SU-DHL-6 (cell line): ENCODE data around the gene NMT1.

Experiments
- H2AFZ ChIP-seq: fragments of 200-600 bp; sonication (generic); 2 replicates; pipeline ENCODE4 v1.6.1; 2014; ENCODE audit warnings: low read depth, mild to moderate bottlenecking, moderate library complexity, mixed read lengths, antibody characterized with exemption, low read length; ENCODE audit not compliant: severe bottlenecking
- H3F3A ChIP-seq: fragments of 200-600 bp; shearing (Covaris generic); 2 replicates; pipeline ENCODE4 v1.6.0; 2016; ENCODE audit warnings: antibody characterized with exemption, mild to moderate bottlenecking; ENCODE audit not compliant: insufficient read depth
- H3K27ac ChIP-seq: fragments of 200-600 bp; sonication (generic); 2 replicates; pipeline ENCODE4 v1.5.1; 2016; ENCODE audit warnings: low read depth, mild to moderate bottlenecking, low read length, moderate library complexity, mixed read lengths
- H3K27me3 ChIP-seq: fragments of 200-600 bp; sonication (generic), shearing (Covaris generic); 2 replicates; pipeline ENCODE4 v1.6.0; 2014; ENCODE audit warnings: mild to moderate bottlenecking, low read length
- H3K36me3 ChIP-seq: fragments of 200-600 bp; sonication (generic); 2 replicates; pipeline ENCODE4 v1.6.1; 2014; ENCODE audit warnings: mild to moderate bottlenecking, low read length, mixed read lengths
- H3K4me2 ChIP-seq: fragments of 300-600, 200-600 bp; shearing (Covaris generic), sonication (generic); 2 replicates; pipeline ENCODE4 v1.6.0; 2014; ENCODE audit warnings: low read length, low read depth, mild to moderate bottlenecking; ENCODE audit not compliant: poor library complexity, severe bottlenecking
- H3K4me3 ChIP-seq: fragments of 200-600 bp; sonication (generic); 2 replicates; pipeline ENCODE4 v1.5.1; 2014; ENCODE audit warnings: antibody characterized with exemption, low read length, mild to moderate bottlenecking, mixed read lengths; ENCODE audit not compliant: insufficient read depth, poor library complexity, severe bottlenecking
- H3K79me2 ChIP-seq: fragments of 200-600 bp; sonication (generic); 2 replicates; pipeline ENCODE4 v1.6.1; 2014; ENCODE audit warnings: mild to moderate bottlenecking, low read length, moderate library complexity; ENCODE audit not compliant: insufficient read depth
- H3K9ac ChIP-seq: fragments of 200-600 bp; sonication (generic); 2 replicates; pipeline ENCODE4 v1.7.0; 2014; ENCODE audit warnings: mild to moderate bottlenecking, low read length
- H3K9me2 ChIP-seq: fragments of 200-600 bp; sonication (generic); replicated peaks from 2 replicates; pipeline ENCODE4 v1.6.1; 2014; ENCODE audit warnings: low read length; ENCODE audit not compliant: insufficient read depth
- H3K9me3 ChIP-seq: fragments of 200-600 bp; sonication (generic); 2 replicates; pipeline ENCODE4 v1.6.1; 2014; ENCODE audit warnings: low read length, mixed read lengths; ENCODE audit not compliant: insufficient read depth
- H4K20me1 ChIP-seq: fragments of 200-600 bp; sonication (generic); 2 replicates; pipeline ENCODE4 v1.6.1; 2014; ENCODE audit warnings: low read depth, mild to moderate bottlenecking, antibody characterized with exemption, low read length, moderate library complexity, mixed read lengths
- EZH2phosphoT487 ChIP-seq: fragments of 200-600 bp; sonication (generic), shearing (Covaris generic); conservative IDR thresholded peaks from 2 replicates; pipeline ENCODE4 v1.6.1; 2018; ENCODE audit warnings: mild to moderate bottlenecking, antibody characterized with exemption, low read length, moderate library complexity, mixed read lengths
- TF ChIP-seq, protein P1 (sequence below): fragments of 200-600 bp; sonication (generic); IDR thresholded peaks from one replicate; pipeline ENCODE4 v1.5.1; 2017; ENCODE audit warnings: antibody characterized with exemption, mild to moderate bottlenecking, low read length, moderate library complexity; ENCODE audit not compliant: insufficient read depth, poor library complexity, severe bottlenecking

Gene NMT1

DNA sequence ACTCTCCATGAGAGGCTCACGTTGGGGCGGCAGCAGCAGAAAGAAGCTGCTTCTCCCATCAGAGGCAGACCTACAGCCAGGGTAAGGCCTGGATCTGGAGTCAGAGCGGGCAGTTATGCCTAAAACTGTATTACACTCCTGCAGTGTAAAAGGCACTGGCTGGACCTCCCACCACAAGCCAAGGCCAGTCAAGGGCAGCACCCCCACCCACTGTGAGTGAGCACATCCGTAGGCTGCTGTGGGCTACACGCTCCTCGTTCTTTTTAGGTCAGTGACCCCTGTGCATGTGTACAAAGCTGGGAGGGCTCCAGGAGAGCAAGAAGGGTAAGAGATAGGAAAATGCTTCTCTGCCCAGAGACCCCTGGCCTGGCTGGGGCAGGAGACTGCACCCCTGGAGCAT, 30.4 kb upstream of the NMT1 start:
- no peaks in the 10 kb centered on the region for H3K9me3 ChIP-seq
- H3K9me2 ChIP-seq = no peaks in the 10 kb centered on the region
- H3K4me3 ChIP-seq = no peak overlapping the region
- H3K27ac ChIP-seq = no peak overlapping the region
- H3K4me2 ChIP-seq = no peak overlapping the region
- no peaks in the 10 kb centered on the region for H3K36me3 ChIP-seq
- TF ChIP-seq EZH2phosphoT487 = no peak
- TF ChIP-seq, protein P1, sequence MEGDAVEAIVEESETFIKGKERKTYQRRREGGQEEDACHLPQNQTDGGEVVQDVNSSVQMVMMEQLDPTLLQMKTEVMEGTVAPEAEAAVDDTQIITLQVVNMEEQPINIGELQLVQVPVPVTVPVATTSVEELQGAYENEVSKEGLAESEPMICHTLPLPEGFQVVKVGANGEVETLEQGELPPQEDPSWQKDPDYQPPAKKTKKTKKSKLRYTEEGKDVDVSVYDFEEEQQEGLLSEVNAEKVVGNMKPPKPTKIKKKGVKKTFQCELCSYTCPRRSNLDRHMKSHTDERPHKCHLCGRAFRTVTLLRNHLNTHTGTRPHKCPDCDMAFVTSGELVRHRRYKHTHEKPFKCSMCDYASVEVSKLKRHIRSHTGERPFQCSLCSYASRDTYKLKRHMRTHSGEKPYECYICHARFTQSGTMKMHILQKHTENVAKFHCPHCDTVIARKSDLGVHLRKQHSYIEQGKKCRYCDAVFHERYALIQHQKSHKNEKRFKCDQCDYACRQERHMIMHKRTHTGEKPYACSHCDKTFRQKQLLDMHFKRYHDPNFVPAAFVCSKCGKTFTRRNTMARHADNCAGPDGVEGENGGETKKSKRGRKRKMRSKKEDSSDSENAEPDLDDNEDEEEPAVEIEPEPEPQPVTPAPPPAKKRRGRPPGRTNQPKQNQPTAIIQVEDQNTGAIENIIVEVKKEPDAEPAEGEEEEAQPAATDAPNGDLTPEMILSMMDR = no peak
- H3F3A ChIP-seq = no peaks in the 10 kb centered on the region
- no peak overlapping the region for H2AFZ ChIP-seq
- no peak overlapping the region for H3K9ac ChIP-seq
- no peaks in the 10 kb centered on the region for H3K79me2 ChIP-seq
- H3K27me3 ChIP-seq = no peaks in the 10 kb centered on the region
- H4K20me1 ChIP-seq = no peaks in the 10 kb centered on the region

DNA sequence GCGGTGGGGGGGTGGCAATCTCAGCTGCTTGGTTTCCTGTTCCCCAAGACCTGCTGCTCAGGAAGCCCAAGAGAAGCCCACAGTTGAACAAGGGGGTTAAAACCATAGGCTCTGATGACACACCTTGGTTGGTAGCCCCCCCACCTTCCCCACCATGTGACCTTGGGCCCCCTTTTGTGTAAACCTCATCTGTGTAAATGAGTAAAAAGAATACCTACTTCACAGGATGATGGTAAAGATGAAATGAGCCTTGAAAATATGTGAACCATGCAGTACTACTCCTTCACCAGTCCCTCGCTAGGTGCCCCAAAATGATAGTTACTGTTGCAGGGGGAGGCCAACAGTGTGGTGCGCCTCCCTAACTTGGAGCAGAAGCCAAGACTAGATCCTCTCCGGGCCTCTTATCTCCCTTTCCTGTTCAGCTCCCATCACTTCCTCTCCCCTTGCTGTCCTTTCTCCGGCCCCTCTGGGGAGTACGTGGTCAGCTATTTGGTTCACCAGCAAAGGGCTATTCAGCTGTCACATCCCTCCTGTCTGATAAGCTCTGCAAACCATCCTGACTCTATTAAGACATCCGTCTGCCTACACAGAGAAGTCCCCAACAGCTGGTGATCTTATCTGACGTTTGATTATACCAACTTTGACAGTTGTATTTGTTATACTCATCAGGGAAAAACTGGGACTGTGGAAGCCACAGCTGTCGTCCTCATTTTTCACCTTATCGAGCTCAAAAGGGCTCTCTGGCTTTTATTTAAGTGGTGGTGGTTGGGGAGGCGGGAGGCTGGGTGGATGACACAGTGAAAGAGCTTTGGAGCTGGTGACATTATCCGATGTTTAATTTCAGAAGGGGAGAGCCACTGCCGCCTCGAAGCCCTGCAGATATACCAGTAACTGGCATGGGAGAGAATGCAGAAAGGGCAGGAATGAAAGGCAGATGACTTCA, 29.6 kb upstream of the NMT1 start:
- H3K4me2 ChIP-seq = no peak overlapping the region
- H3K9ac ChIP-seq = no peak overlapping the region
- TF ChIP-seq, protein P1 = no peak
- no peak for TF ChIP-seq EZH2phosphoT487
- no peak overlapping the region for H3K27ac ChIP-seq
- no peaks in the 10 kb centered on the region for H3F3A ChIP-seq
- H3K4me3 ChIP-seq = no peak overlapping the region
- no peaks in the 10 kb centered on the region for H4K20me1 ChIP-seq
- H2AFZ ChIP-seq = no peak overlapping the region
- H3K79me2 ChIP-seq = no peaks in the 10 kb centered on the region
- no peaks in the 10 kb centered on the region for H3K36me3 ChIP-seq
- no peaks in the 10 kb centered on the region for H3K9me3 ChIP-seq
- no peaks in the 10 kb centered on the region for H3K27me3 ChIP-seq
- no peaks in the 10 kb centered on the region for H3K9me2 ChIP-seq

DNA sequence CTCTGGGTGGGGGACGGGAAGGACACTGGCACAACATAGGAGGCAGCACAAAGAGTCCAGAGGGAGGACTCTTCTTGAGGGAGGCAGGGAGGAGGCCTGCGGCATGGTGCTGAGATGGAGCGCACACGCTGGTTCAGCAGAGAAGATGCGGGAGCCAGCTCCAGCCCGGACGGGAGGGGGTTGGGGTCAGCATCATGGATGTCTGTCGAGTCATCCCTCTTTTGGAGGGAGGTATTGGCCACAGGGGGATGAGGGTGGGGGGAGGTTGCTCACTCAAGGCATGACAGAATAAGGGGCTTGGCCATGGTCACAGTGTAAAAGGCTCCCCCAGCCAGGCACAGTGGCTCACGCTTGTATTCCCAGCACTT, 29.0 kb upstream of the NMT1 start:
- no peaks in the 10 kb centered on the region for H3K9me2 ChIP-seq

More for the DNA sequence above, 29.0 kb upstream of the NMT1 start:
- Histone ChIP-seq H3K4me2 (no peak overlapping the region), H2AFZ (no peak overlapping the region), H3K9ac (no peak overlapping the region), H4K20me1 (no peaks in the 10 kb centered on the region), H3K36me3 (no peaks in the 10 kb centered on the region), H3K27me3 (no peaks in the 10 kb centered on the region), H3K27ac (no peak overlapping the region), H3K4me3 (no peak overlapping the region), H3K9me3 (no peaks in the 10 kb centered on the region), H3K79me2 (no peaks in the 10 kb centered on the region), H3F3A (no peaks in the 10 kb centered on the region)
- no peak for TF ChIP-seq EZH2phosphoT487
- TF ChIP-seq, protein P1 = no peak
